Lower lobe of right lung (tissue), 2 donors: ENCODE measurements around the gene IKBKE. TPM values are rescaled to one million over a fixed set of nuclear protein-coding genes. Genes with fewer than 3 reads are reported as not detected.

Experiments used
- ATAC-seq, 2 donors: fragments of 200-7000 bp; cut with Tn5 transposase; one replicate each; pipeline ENCODE4 v1.9.1; 2020 to 2022; ENCODE audit warnings: mild to moderate bottlenecking in 2 of 2, moderate library complexity in 2 of 2
- DNase-seq: peaks from one replicate; pipeline ENCODE4 v3.0.0-alpha.2; 2020
- H3K27ac ChIP-seq: fragments of 200-600 bp; one replicate; pipeline ENCODE4 v1.8.0; 2022
- H3K27me3 ChIP-seq: fragments of 200-600 bp; one replicate; pipeline ENCODE4 v1.8.0; 2022; ENCODE audit warnings: low read depth
- H3K36me3 ChIP-seq: fragments of 200-600 bp; one replicate; pipeline ENCODE4 v1.8.0; 2022; ENCODE audit warnings: mild to moderate bottlenecking
- H3K4me1 ChIP-seq: fragments of 200-600 bp; one replicate; pipeline ENCODE4 v1.8.0; 2022
- H3K4me3 ChIP-seq: fragments of 200-600 bp; one replicate; pipeline ENCODE4 v1.8.0; 2022; ENCODE audit warnings: mild to moderate bottlenecking
- H3K9me3 ChIP-seq: fragments of 200-600 bp; one replicate; pipeline ENCODE4 v1.8.0; 2022
- CTCF ChIP-seq: fragments of 200-600 bp; IDR thresholded peaks from one replicate; pipeline ENCODE4 v1.8.0; 2022; ENCODE audit warnings: antibody characterized with exemption, mild to moderate bottlenecking
- intact Hi-C: fragments of 100-400 bp; cut with DNase I; formaldehyde crosslinking; loops from one replicate; pipeline ENCODE4 v1.11.0; 2022
- total RNA-seq: library from RNA; stranded (reverse); fragmentation: NEBNext Ultra II Directional; extraction: Animal tissue kit (Norgen Biotek cat#: 25700); gene quantifications from one replicate; pipeline ENCODE4 v1.2.1, GENCODE V29; 2021
- donor health status: DM: no; HTN: yes; CAD: no; lungs with severe emphysema.

IKBKE gene
- total RNA-seq, 1 donor from 2014 or later = 12.5 TPM

GRCh38 chr1:206491616-206492015 lies 21.3 kb downstream of the IKBKE start:
- ATAC-seq (no peak), DNase-seq (no peak)
- Histone ChIP-seq H3K27me3 (no peaks in the 10 kb centered on the region), H3K4me3 (no peak overlapping the region), H3K27ac (no peak overlapping the region), H3K9me3 (no peaks in the 10 kb centered on the region), H3K36me3 (peaks cover 30% of the 10 kb centered on the region), H3K4me1 (peaks cover 29% of the 10 kb centered on the region)
- TF ChIP-seq CTCF = no peak
- intact Hi-C loops = no loop called here

- no peak for TF ChIP-seq CTCF
- Histone ChIP-seq H3K36me3 (peaks cover 30% of the 10 kb centered on the region), H3K9me3 (no peaks in the 10 kb centered on the region), H3K27ac (no peak overlapping the region), H3K4me3 (no peak overlapping the region), H3K4me1 (peaks cover 33% of the 10 kb centered on the region), H3K27me3 (no peaks in the 10 kb centered on the region)
- no peak for DNase-seq
- intact Hi-C loops = no loop called here
- no peak for ATAC-seq
These were observed 22.3 kb downstream of the IKBKE start for GRCh38 chr1:206492589-206492988.

GRCh38 chr1:206493279-206493678 lies 23.0 kb downstream of the IKBKE start:
- DNase-seq = no peak

GRCh38 chr1:206495011-206495461 lies 24.8 kb downstream of the IKBKE start:
- no peak for DNase-seq
- intact Hi-C loops = no loop called here
- Histone ChIP-seq H3K4me3 (no peak overlapping the region), H3K27ac (no peak overlapping the region), H3K36me3 (peaks cover 30% of the 10 kb centered on the region), H3K9me3 (no peaks in the 10 kb centered on the region), H3K27me3 (no peaks in the 10 kb centered on the region), H3K4me1 (peaks cover 32% of the 10 kb centered on the region)
- no peak for ATAC-seq
- no peak for TF ChIP-seq CTCF

More at GRCh38 chr1:206493279-206493678, 23.0 kb downstream of the IKBKE start:
- H3K4me3 ChIP-seq = no peak overlapping the region
- intact Hi-C loops = no loop called here
- no peaks in the 10 kb centered on the region for H3K27me3 ChIP-seq
- H3K27ac ChIP-seq = no peak overlapping the region
- H3K9me3 ChIP-seq = no peaks in the 10 kb centered on the region
- ATAC-seq = no peak
- peaks cover 30% of the 10 kb centered on the region for H3K36me3 ChIP-seq
- TF ChIP-seq CTCF = no peak
- peaks cover 32% of the 10 kb centered on the region for H3K4me1 ChIP-seq

GRCh38 chr1:206495493-206496046 lies 25.3 kb downstream of the IKBKE start:
- Histone ChIP-seq H3K9me3 (no peaks in the 10 kb centered on the region), H3K36me3 (peaks cover 30% of the 10 kb centered on the region), H3K4me1 (peaks cover 32% of the 10 kb centered on the region), H3K4me3 (no peak overlapping the region), H3K27me3 (no peaks in the 10 kb centered on the region), H3K27ac (peak overlapping the region; percentile 36)
- no peak for TF ChIP-seq CTCF
- DNase-seq (no peak), ATAC-seq (no peak)
- intact Hi-C loops = no loop called here
